ENCODE results near the gene VIM.

Gene VIM

GRCh38 chr10:17209302-17209701 lies 18.7 kb upstream of the VIM start:
- Histone ChIP-seq H3K4me3 (ENCODE audit: low read depth, low read length) (no peak overlapping the region), H3K79me2 (ENCODE audit: control insufficient read depth, insufficient read depth, low read length, poor library complexity) (no peaks in the 10 kb centered on the region), H3K14ac (ENCODE audit: low read length) (no peak overlapping the region), H2AFZ (ENCODE audit: insufficient read depth, low read length, poor library complexity) (no peak overlapping the region), H3K18ac (ENCODE audit: low read length) (no peak overlapping the region), H3K4me1 (ENCODE audit: control insufficient read depth in 1 of 2, insufficient read depth in 2 of 2, low read length in 2 of 2) (no peaks in the 10 kb centered on the region), H2BK12ac (ENCODE audit: low read length) (no peak overlapping the region), H4K8ac (ENCODE audit: low read depth, low read length) (no peak overlapping the region), H3K79me1 (ENCODE audit: low read length) (no peaks in the 10 kb centered on the region), H3K27ac (ENCODE audit: low read depth, low read length) (no peak overlapping the region), H3K4me2 (ENCODE audit: low read length) (no peak overlapping the region), H2BK5ac (ENCODE audit: low read depth, low read length, poor library complexity) (no peak overlapping the region), H2AK5ac (ENCODE audit: low read length) (no peak overlapping the region), H3K9me3 (ENCODE audit: insufficient read depth, low read depth, low read length) (no peaks in the 10 kb centered on the region), H3K27me3 (ENCODE audit: insufficient read depth, low read length) (no peaks in the 10 kb centered on the region), H3K9ac (ENCODE audit: low read length) (no peak overlapping the region), H3K4ac (ENCODE audit: low read depth, low read length) (no peak overlapping the region), H2BK120ac (ENCODE audit: insufficient read depth, low read length, poor library complexity) (no peak overlapping the region), H4K12ac (ENCODE audit: low read depth, low read length) (no peak overlapping the region), H3K36me3 (ENCODE audit: control insufficient read depth in 1 of 2, insufficient read depth in 2 of 2, low read length in 2 of 2) (no peaks in the 10 kb centered on the region), H4K91ac (ENCODE audit: low read depth, low read length) (no peak overlapping the region), H3K23ac (ENCODE audit: low read length) (no peak overlapping the region)
- no CpG with 5 or more reads among the region's 1 CpG for WGBS (ENCODE audit: extremely low coverage, insufficient coverage, insufficient read length)
- DNase-seq, result no peak

GRCh38 chr10:17209881-17210280 lies 18.2 kb upstream of the VIM start:
- no peak overlapping the region for H3K9ac ChIP-seq (ENCODE audit: low read length)
- H3K4me1 ChIP-seq (ENCODE audit: control insufficient read depth in 1 of 2, insufficient read depth in 2 of 2, low read length in 2 of 2), result peaks cover 0 to under 1% of the 10 kb centered on the region in 2 experiments
- H3K4me3 ChIP-seq (ENCODE audit: low read depth, low read length), result no peak overlapping the region
- no peak overlapping the region for H2BK12ac ChIP-seq (ENCODE audit: low read length)
- no peak overlapping the region for H3K14ac ChIP-seq (ENCODE audit: low read length)
- H2BK120ac ChIP-seq (ENCODE audit: insufficient read depth, low read length, poor library complexity), result no peak overlapping the region
- H3K36me3 ChIP-seq (ENCODE audit: control insufficient read depth in 1 of 2, insufficient read depth in 2 of 2, low read length in 2 of 2), result no peaks in the 10 kb centered on the region
- H3K79me2 ChIP-seq (ENCODE audit: control insufficient read depth, insufficient read depth, low read length, poor library complexity), result no peaks in the 10 kb centered on the region
- H3K27me3 ChIP-seq (ENCODE audit: insufficient read depth, low read length), result no peaks in the 10 kb centered on the region
- H3K27ac ChIP-seq (ENCODE audit: low read depth, low read length), result no peak overlapping the region
- no peak overlapping the region for H4K8ac ChIP-seq (ENCODE audit: low read depth, low read length)
- no peak overlapping the region for H3K4ac ChIP-seq (ENCODE audit: low read depth, low read length)
- H3K9me3 ChIP-seq (ENCODE audit: insufficient read depth, low read depth, low read length), result no peaks in the 10 kb centered on the region
- WGBS (ENCODE audit: extremely low coverage, insufficient coverage, insufficient read length), result no CpG with 5 or more reads among the region's 2 CpGs
- H2AFZ ChIP-seq (ENCODE audit: insufficient read depth, low read length, poor library complexity), result no peak overlapping the region
- H3K23ac ChIP-seq (ENCODE audit: low read length), result no peak overlapping the region
- no peak overlapping the region for H4K12ac ChIP-seq (ENCODE audit: low read depth, low read length)
- H3K18ac ChIP-seq (ENCODE audit: low read length), result no peak overlapping the region
- no peak overlapping the region for H2BK5ac ChIP-seq (ENCODE audit: low read depth, low read length, poor library complexity)
- no peak for DNase-seq
- no peak overlapping the region for H3K4me2 ChIP-seq (ENCODE audit: low read length)
- H2AK5ac ChIP-seq (ENCODE audit: low read length), result no peak overlapping the region
- no peaks in the 10 kb centered on the region for H3K79me1 ChIP-seq (ENCODE audit: low read length)
- no peak overlapping the region for H4K91ac ChIP-seq (ENCODE audit: low read depth, low read length)

GRCh38 chr10:17210361-17210760 lies 17.7 kb upstream of the VIM start:
- H4K8ac ChIP-seq (ENCODE audit: low read depth, low read length), result no peak overlapping the region
- no peaks in the 10 kb centered on the region for H3K27me3 ChIP-seq (ENCODE audit: insufficient read depth, low read length)
- H2BK5ac ChIP-seq (ENCODE audit: low read depth, low read length, poor library complexity), result no peak overlapping the region
- H4K91ac ChIP-seq (ENCODE audit: low read depth, low read length), result no peak overlapping the region
- H2BK12ac ChIP-seq (ENCODE audit: low read length), result no peak overlapping the region
- H2AFZ ChIP-seq (ENCODE audit: insufficient read depth, low read length, poor library complexity), result no peak overlapping the region
- no peak overlapping the region for H3K18ac ChIP-seq (ENCODE audit: low read length)
- no peak overlapping the region for H3K14ac ChIP-seq (ENCODE audit: low read length)
- no peaks in the 10 kb centered on the region for H3K36me3 ChIP-seq (ENCODE audit: control insufficient read depth in 1 of 2, insufficient read depth in 2 of 2, low read length in 2 of 2)
- H2AK5ac ChIP-seq (ENCODE audit: low read length), result no peak overlapping the region
- no peak for DNase-seq
- no peak overlapping the region for H3K9ac ChIP-seq (ENCODE audit: low read length)
- H3K4ac ChIP-seq (ENCODE audit: low read depth, low read length), result no peak overlapping the region
- no peaks in the 10 kb centered on the region for H3K9me3 ChIP-seq (ENCODE audit: insufficient read depth, low read depth, low read length)
- H3K4me1 ChIP-seq (ENCODE audit: control insufficient read depth in 1 of 2, insufficient read depth in 2 of 2, low read length in 2 of 2), result peaks cover 0 to 4% of the 10 kb centered on the region in 2 experiments
- H2BK120ac ChIP-seq (ENCODE audit: insufficient read depth, low read length, poor library complexity), result no peak overlapping the region
- WGBS (ENCODE audit: extremely low coverage, insufficient coverage, insufficient read length), result no CpG with 5 or more reads among the region's 3 CpGs
- H3K79me2 ChIP-seq (ENCODE audit: control insufficient read depth, insufficient read depth, low read length, poor library complexity), result no peaks in the 10 kb centered on the region
- no peak overlapping the region for H3K23ac ChIP-seq (ENCODE audit: low read length)
- peaks cover 2% of the 10 kb centered on the region for H3K79me1 ChIP-seq (ENCODE audit: low read length)
- no peak overlapping the region for H3K27ac ChIP-seq (ENCODE audit: low read depth, low read length)
- H3K4me3 ChIP-seq (ENCODE audit: low read depth, low read length), result no peak overlapping the region
- no peak overlapping the region for H4K12ac ChIP-seq (ENCODE audit: low read depth, low read length)
- H3K4me2 ChIP-seq (ENCODE audit: low read length), result no peak overlapping the region

- Histone ChIP-seq H3K9ac (ENCODE audit: low read length) (no peak overlapping the region), H4K91ac (ENCODE audit: low read depth, low read length) (no peak overlapping the region), H3K23ac (ENCODE audit: low read length) (no peak overlapping the region), H3K14ac (ENCODE audit: low read length) (no peak overlapping the region), H4K8ac (ENCODE audit: low read depth, low read length) (no peak overlapping the region), H3K4me2 (ENCODE audit: low read length) (no peak overlapping the region), H3K27me3 (ENCODE audit: insufficient read depth, low read length) (no peaks in the 10 kb centered on the region), H3K9me3 (ENCODE audit: insufficient read depth, low read depth, low read length) (no peaks in the 10 kb centered on the region), H2BK120ac (ENCODE audit: insufficient read depth, low read length, poor library complexity) (no peak overlapping the region), H2BK12ac (ENCODE audit: low read length) (no peak overlapping the region), H3K79me2 (ENCODE audit: control insufficient read depth, insufficient read depth, low read length, poor library complexity) (no peaks in the 10 kb centered on the region), H3K4ac (ENCODE audit: low read depth, low read length) (no peak overlapping the region), H3K27ac (ENCODE audit: low read depth, low read length) (no peak overlapping the region), H4K12ac (ENCODE audit: low read depth, low read length) (no peak overlapping the region), H3K36me3 (ENCODE audit: control insufficient read depth in 1 of 2, insufficient read depth in 2 of 2, low read length in 2 of 2) (no peaks in the 10 kb centered on the region), H2AFZ (ENCODE audit: insufficient read depth, low read length, poor library complexity) (no peak overlapping the region), H3K4me1 (ENCODE audit: control insufficient read depth in 1 of 2, insufficient read depth in 2 of 2, low read length in 2 of 2) (peaks cover 3 to 5% of the 10 kb centered on the region in 2 experiments), H2AK5ac (ENCODE audit: low read length) (no peak overlapping the region), H3K4me3 (ENCODE audit: low read depth, low read length) (no peak overlapping the region), H3K79me1 (ENCODE audit: low read length) (peaks cover 6% of the 10 kb centered on the region), H2BK5ac (ENCODE audit: low read depth, low read length, poor library complexity) (no peak overlapping the region), H3K18ac (ENCODE audit: low read length) (no peak overlapping the region)
- DNase-seq, result peak in 1 of 2 donors; percentile 18
These were observed 15.2 kb upstream of the VIM start for GRCh38 chr10:17212802-17213221.

Data from trophoblast cell (in vitro differentiated cells and primary cell).